ENCODE measurements around the gene OXER1.
A peak's percentile ranks its signal among the peaks of the same experiment; 100 is the strongest.

OXER1 gene

GRCh38 chr2:42723465-42723864 lies 40.5 kb downstream of the OXER1 start:
- no peak overlapping the region for H3K4ac ChIP-seq (ENCODE audit: low read depth, low read length)
- no peak overlapping the region for H3K9ac ChIP-seq (ENCODE audit: low read length)
- H3K79me2 ChIP-seq (ENCODE audit: control insufficient read depth, insufficient read depth, low read length, poor library complexity) = no peaks in the 10 kb centered on the region
- H2BK120ac ChIP-seq (ENCODE audit: insufficient read depth, low read length, poor library complexity) = no peak overlapping the region
- no peak overlapping the region for H2BK12ac ChIP-seq (ENCODE audit: low read length)
- no peak overlapping the region for H4K8ac ChIP-seq (ENCODE audit: low read depth, low read length)
- H3K23ac ChIP-seq (ENCODE audit: low read length) = no peak overlapping the region
- H2BK5ac ChIP-seq (ENCODE audit: low read depth, low read length, poor library complexity) = no peak overlapping the region
- H3K27me3 ChIP-seq (ENCODE audit: insufficient read depth, low read length) = no peaks in the 10 kb centered on the region
- peaks cover 2 to 9% of the 10 kb centered on the region in 2 experiments for H3K4me1 ChIP-seq (ENCODE audit: control insufficient read depth in 1 of 2, insufficient read depth in 2 of 2, low read length in 2 of 2)
- no peaks in the 10 kb centered on the region for H3K79me1 ChIP-seq (ENCODE audit: low read length)
- no peak for DNase-seq
- H4K12ac ChIP-seq (ENCODE audit: low read depth, low read length) = no peak overlapping the region
- H3K14ac ChIP-seq (ENCODE audit: low read length) = no peak overlapping the region
- no peak overlapping the region for H3K18ac ChIP-seq (ENCODE audit: low read length)
- H3K9me3 ChIP-seq (ENCODE audit: insufficient read depth, low read depth, low read length) = no peaks in the 10 kb centered on the region
- no peaks in the 10 kb centered on the region for H3K36me3 ChIP-seq (ENCODE audit: control insufficient read depth in 1 of 2, insufficient read depth in 2 of 2, low read length in 2 of 2)
- H3K27ac ChIP-seq (ENCODE audit: low read depth, low read length) = no peak overlapping the region
- H3K4me3 ChIP-seq (ENCODE audit: low read depth, low read length) = no peak overlapping the region
- no peak overlapping the region for H3K4me2 ChIP-seq (ENCODE audit: low read length)
- H4K91ac ChIP-seq (ENCODE audit: low read depth, low read length) = no peak overlapping the region
- H2AFZ ChIP-seq (ENCODE audit: insufficient read depth, low read length, poor library complexity) = no peak overlapping the region
- no peak overlapping the region for H2AK5ac ChIP-seq (ENCODE audit: low read length)

GRCh38 chr2:42722320-42723190 lies 41.4 kb downstream of the OXER1 start:
- Histone ChIP-seq H3K4ac (ENCODE audit: low read depth, low read length) (no peak overlapping the region), H3K14ac (ENCODE audit: low read length) (no peak overlapping the region), H2AK5ac (ENCODE audit: low read length) (no peak overlapping the region), H3K4me1 (ENCODE audit: control insufficient read depth in 1 of 2, insufficient read depth in 2 of 2, low read length in 2 of 2) (peaks cover 2 to 9% of the 10 kb centered on the region in 2 experiments), H4K12ac (ENCODE audit: low read depth, low read length) (no peak overlapping the region), H4K8ac (ENCODE audit: low read depth, low read length) (no peak overlapping the region), H3K9ac (ENCODE audit: low read length) (no peak overlapping the region), H3K36me3 (ENCODE audit: control insufficient read depth in 1 of 2, insufficient read depth in 2 of 2, low read length in 2 of 2) (no peaks in the 10 kb centered on the region), H3K4me3 (ENCODE audit: low read depth, low read length) (no peak overlapping the region), H4K91ac (ENCODE audit: low read depth, low read length) (no peak overlapping the region), H2BK120ac (ENCODE audit: insufficient read depth, low read length, poor library complexity) (no peak overlapping the region), H3K23ac (ENCODE audit: low read length) (no peak overlapping the region), H3K27ac (ENCODE audit: low read depth, low read length) (no peak overlapping the region), H3K27me3 (ENCODE audit: insufficient read depth, low read length) (no peaks in the 10 kb centered on the region), H3K79me2 (ENCODE audit: control insufficient read depth, insufficient read depth, low read length, poor library complexity) (no peaks in the 10 kb centered on the region), H3K4me2 (ENCODE audit: low read length) (peak overlapping the region; percentile 21), H2BK12ac (ENCODE audit: low read length) (no peak overlapping the region), H3K18ac (ENCODE audit: low read length) (no peak overlapping the region), H3K9me3 (ENCODE audit: insufficient read depth, low read depth, low read length) (no peaks in the 10 kb centered on the region), H2AFZ (ENCODE audit: insufficient read depth, low read length, poor library complexity) (no peak overlapping the region), H2BK5ac (ENCODE audit: low read depth, low read length, poor library complexity) (no peak overlapping the region), H3K79me1 (ENCODE audit: low read length) (no peaks in the 10 kb centered on the region)
- no CpG with 5 or more reads among the region's 7 CpGs for WGBS (ENCODE audit: extremely low coverage, insufficient coverage, insufficient read length)
- DNase-seq = peak; percentile 22 to 65

GRCh38 chr2:42721898-42722297 lies 42.0 kb downstream of the OXER1 start:
- Histone ChIP-seq H3K23ac (ENCODE audit: low read length) (no peak overlapping the region), H3K4me2 (ENCODE audit: low read length) (no peak overlapping the region), H2BK12ac (ENCODE audit: low read length) (no peak overlapping the region), H2BK5ac (ENCODE audit: low read depth, low read length, poor library complexity) (no peak overlapping the region), H3K27me3 (ENCODE audit: insufficient read depth, low read length) (no peaks in the 10 kb centered on the region), H3K36me3 (ENCODE audit: control insufficient read depth in 1 of 2, insufficient read depth in 2 of 2, low read length in 2 of 2) (no peaks in the 10 kb centered on the region), H2AK5ac (ENCODE audit: low read length) (no peak overlapping the region), H3K9ac (ENCODE audit: low read length) (no peak overlapping the region), H3K4me1 (ENCODE audit: control insufficient read depth in 1 of 2, insufficient read depth in 2 of 2, low read length in 2 of 2) (peaks cover 2 to 9% of the 10 kb centered on the region in 2 experiments), H3K18ac (ENCODE audit: low read length) (no peak overlapping the region), H4K91ac (ENCODE audit: low read depth, low read length) (no peak overlapping the region), H2BK120ac (ENCODE audit: insufficient read depth, low read length, poor library complexity) (no peak overlapping the region), H3K79me2 (ENCODE audit: control insufficient read depth, insufficient read depth, low read length, poor library complexity) (no peaks in the 10 kb centered on the region), H3K14ac (ENCODE audit: low read length) (no peak overlapping the region), H4K12ac (ENCODE audit: low read depth, low read length) (no peak overlapping the region), H3K4ac (ENCODE audit: low read depth, low read length) (no peak overlapping the region), H3K27ac (ENCODE audit: low read depth, low read length) (no peak overlapping the region), H3K79me1 (ENCODE audit: low read length) (no peaks in the 10 kb centered on the region), H3K9me3 (ENCODE audit: insufficient read depth, low read depth, low read length) (no peaks in the 10 kb centered on the region), H3K4me3 (ENCODE audit: low read depth, low read length) (no peak overlapping the region), H4K8ac (ENCODE audit: low read depth, low read length) (no peak overlapping the region), H2AFZ (ENCODE audit: insufficient read depth, low read length, poor library complexity) (no peak overlapping the region)
- DNase-seq = no peak
- no CpG with 5 or more reads among the region's 2 CpGs for WGBS (ENCODE audit: extremely low coverage, insufficient coverage, insufficient read length)

- no peaks in the 10 kb centered on the region for H3K27me3 ChIP-seq (ENCODE audit: insufficient read depth, low read length)
- H3K79me1 ChIP-seq (ENCODE audit: low read length) = no peaks in the 10 kb centered on the region
- no peak overlapping the region for H2BK5ac ChIP-seq (ENCODE audit: low read depth, low read length, poor library complexity)
- no peak overlapping the region for H2BK12ac ChIP-seq (ENCODE audit: low read length)
- no CpG with 5 or more reads among the region's 7 CpGs for WGBS (ENCODE audit: extremely low coverage, insufficient coverage, insufficient read length)
- no peaks in the 10 kb centered on the region for H3K9me3 ChIP-seq (ENCODE audit: insufficient read depth, low read depth, low read length)
- no peak overlapping the region for H2BK120ac ChIP-seq (ENCODE audit: insufficient read depth, low read length, poor library complexity)
- no peak overlapping the region for H3K14ac ChIP-seq (ENCODE audit: low read length)
- no peak overlapping the region for H4K12ac ChIP-seq (ENCODE audit: low read depth, low read length)
- DNase-seq = no peak
- H3K4ac ChIP-seq (ENCODE audit: low read depth, low read length) = no peak overlapping the region
- H2AFZ ChIP-seq (ENCODE audit: insufficient read depth, low read length, poor library complexity) = no peak overlapping the region
- H3K79me2 ChIP-seq (ENCODE audit: control insufficient read depth, insufficient read depth, low read length, poor library complexity) = no peaks in the 10 kb centered on the region
- H4K8ac ChIP-seq (ENCODE audit: low read depth, low read length) = no peak overlapping the region
- peaks cover 0 to 1% of the 10 kb centered on the region in 2 experiments for H3K4me1 ChIP-seq (ENCODE audit: control insufficient read depth in 1 of 2, insufficient read depth in 2 of 2, low read length in 2 of 2)
- no peak overlapping the region for H3K9ac ChIP-seq (ENCODE audit: low read length)
- H3K36me3 ChIP-seq (ENCODE audit: control insufficient read depth in 1 of 2, insufficient read depth in 2 of 2, low read length in 2 of 2) = peaks cover 0 to 2% of the 10 kb centered on the region in 2 experiments
- no peak overlapping the region for H3K4me2 ChIP-seq (ENCODE audit: low read length)
- no peak overlapping the region for H3K23ac ChIP-seq (ENCODE audit: low read length)
- no peak overlapping the region for H3K18ac ChIP-seq (ENCODE audit: low read length)
- H2AK5ac ChIP-seq (ENCODE audit: low read length) = no peak overlapping the region
- no peak overlapping the region for H3K4me3 ChIP-seq (ENCODE audit: low read depth, low read length)
- H3K27ac ChIP-seq (ENCODE audit: low read depth, low read length) = no peak overlapping the region
- no peak overlapping the region for H4K91ac ChIP-seq (ENCODE audit: low read depth, low read length)
Measured at GRCh38 chr2:42714686-42715085, 49.2 kb downstream of the OXER1 start.

Measured in trophoblast cell (in vitro differentiated cells and primary cell).